Mesenteric fat pad (tissue), 1 donor: ENCODE data around the gene MED8. TPM values are rescaled to one million over a fixed set of nuclear protein-coding genes. Genes with fewer than 3 reads are reported as not detected.

Experiments
- DNase-seq: peaks from one replicate; pipeline ENCODE4 v3.0.0-alpha.2; 2020; ENCODE audit warnings: low spot score
- long read RNA-seq: library from polyadenylated mRNA; unstranded; transcript quantifications from one replicate; pipeline ENCODE4 v2.0.0, GENCODE V29; 2020
- total RNA-seq: library from RNA; stranded (reverse); fragmentation: NEBNext Ultra II Directional; extraction: Animal tissue kit (Norgen Biotek cat#: 25700); gene quantifications from one replicate; pipeline ENCODE4 v1.2.1, GENCODE V29; 2021
- donor health status: DM: yes; HTN: yes; CAD: no.

The MED8 gene, protein sequence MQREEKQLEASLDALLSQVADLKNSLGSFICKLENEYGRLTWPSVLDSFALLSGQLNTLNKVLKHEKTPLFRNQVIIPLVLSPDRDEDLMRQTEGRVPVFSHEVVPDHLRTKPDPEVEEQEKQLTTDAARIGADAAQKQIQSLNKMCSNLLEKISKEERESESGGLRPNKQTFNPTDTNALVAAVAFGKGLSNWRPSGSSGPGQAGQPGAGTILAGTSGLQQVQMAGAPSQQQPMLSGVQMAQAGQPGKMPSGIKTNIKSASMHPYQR
- total RNA-seq = 55.2 TPM
- long read RNA-seq, transcript MED8-203 (7 exons, 1,924 nt) = major isoform, 233 of 302 reads
- long read RNA-seq, transcript MED8-201 (8 exons, 1,483 nt) = minor isoform, 19 of 302 reads
- long read RNA-seq, partial matches to known transcripts = 30 of 302 reads
- long read RNA-seq, other reads (novel, unspliced or antisense) = 20 of 302 reads

DNA sequence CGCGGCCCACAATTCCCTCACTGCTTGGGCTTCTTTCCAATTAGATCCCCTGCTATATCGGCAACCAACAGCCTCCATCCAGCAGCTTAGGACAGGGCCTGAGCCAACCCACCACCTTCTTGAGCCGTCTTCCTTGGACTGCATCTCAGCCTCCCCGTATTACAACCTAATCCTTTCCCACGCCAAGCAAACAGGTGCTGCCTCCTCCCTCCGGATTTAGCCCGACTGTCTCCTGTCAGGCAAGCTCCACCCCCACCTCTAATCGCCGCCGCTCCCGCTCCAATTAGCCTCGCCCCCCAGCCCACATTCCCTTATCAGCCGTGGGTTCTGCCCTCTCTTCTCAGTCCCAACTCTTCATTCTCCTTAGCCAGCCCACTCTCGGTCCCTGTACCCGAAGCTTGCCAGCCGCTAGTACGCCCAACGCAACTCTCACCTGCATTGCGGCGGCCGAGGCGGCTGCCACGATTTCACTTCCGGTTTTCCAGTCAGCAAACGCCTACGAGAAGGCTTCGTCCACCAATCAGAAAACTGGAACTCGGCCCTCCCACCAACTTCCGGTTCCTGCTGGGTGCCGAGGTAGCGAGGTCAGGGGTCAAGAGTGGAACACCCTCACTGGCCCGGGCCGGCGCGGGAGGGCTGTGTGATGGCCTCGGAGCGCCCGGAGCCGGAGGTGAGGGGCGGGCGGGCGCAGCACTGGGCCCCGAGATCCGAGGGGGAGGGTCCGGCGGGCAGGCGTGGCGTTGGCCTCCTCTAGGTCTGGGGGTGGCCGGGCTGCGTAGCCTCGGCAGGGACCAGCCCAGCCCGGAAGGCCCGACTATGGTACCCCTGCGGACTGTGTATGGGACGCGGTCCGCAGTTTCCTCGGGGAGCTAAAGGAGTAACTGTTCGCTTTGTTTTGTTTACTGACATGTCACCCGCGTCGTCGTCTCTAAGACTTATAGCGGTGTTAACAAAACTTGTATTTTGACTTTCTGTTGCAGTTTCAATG, at the start of gene MED8, which contains the start of gene SZT2:
Gene MED8 (minus strand): TSS at position 475 of the 988 bp plus-strand sequence. CDS start 36 bp downstream, at position 439.
Gene SZT2 (plus strand): TSS at position 574 of the 988 bp plus-strand sequence. CDS start 70 bp downstream, at position 644.
- peak; percentile 98 for DNase-seq

DNA sequence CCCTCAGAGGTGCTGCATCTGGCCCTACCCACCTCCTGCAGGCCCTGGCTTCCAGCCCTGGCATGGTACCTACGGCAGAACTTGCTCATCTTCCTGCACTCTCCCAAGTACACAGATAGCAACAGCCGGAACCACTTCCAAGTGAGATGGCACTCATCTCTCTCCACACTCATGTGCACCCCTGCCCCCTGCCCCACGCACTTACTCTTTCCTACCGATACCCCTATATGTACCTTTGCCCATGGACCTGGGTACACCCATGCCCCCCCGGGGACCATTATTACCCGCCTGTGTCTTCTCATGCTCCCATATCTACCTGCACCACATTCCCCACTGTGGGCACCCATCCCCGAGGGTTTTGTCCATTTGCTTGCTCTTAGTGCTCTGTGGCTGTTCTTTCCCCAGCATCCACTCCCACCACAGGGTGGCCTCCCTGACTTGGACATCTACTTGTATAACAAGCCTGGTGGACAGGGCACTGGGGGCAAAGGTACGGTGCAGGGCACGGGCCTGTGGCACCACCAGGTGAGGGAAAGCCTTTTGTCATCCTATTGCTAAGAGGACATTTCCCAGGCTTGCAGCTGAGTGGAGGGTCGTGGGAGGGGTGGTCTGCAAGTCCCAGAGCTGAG, 49.5 kb upstream of the MED8 start:
- DNase-seq = peak; percentile 72

DNA sequence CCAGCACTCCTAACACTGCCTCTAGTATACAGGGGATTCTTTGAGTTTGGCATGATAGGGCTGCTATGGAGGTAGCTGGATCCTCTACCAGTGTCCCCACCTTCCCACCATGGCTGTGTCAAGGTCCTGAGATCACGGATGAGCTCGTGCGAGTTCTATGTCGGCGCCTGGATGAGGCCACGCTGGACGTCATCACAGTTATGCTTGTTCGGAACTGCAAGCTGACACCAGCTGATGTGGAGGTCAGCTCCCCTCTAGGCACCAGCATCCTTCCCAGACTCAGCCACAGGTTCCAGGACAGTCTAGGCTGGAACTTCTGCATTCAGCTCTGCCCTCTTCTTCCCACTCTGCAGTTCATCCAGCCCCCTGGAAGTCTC, 49.0 kb upstream of the MED8 start:
- peak; percentile 71 for DNase-seq

DNA sequence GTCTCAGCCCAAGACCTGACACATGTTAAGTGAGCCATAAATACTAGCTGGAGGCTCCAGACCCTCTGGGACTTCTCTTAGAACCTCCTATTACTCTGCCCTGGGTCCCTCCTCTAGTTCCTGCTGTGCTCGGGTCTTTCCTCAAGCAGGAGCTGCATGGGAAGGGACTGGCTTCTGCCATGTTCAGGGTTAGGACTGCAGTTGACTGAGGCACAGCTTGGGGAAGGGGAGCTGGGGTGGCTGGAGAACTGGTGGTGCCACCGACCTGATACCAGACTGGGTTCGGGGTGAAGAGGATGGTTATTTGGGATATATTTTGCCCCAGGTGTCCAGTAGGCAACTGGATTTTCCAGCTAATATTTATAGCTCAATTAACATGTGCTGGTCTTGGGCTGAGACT, 48.4 kb upstream of the MED8 start:
- peak; percentile 53 for DNase-seq

DNA sequence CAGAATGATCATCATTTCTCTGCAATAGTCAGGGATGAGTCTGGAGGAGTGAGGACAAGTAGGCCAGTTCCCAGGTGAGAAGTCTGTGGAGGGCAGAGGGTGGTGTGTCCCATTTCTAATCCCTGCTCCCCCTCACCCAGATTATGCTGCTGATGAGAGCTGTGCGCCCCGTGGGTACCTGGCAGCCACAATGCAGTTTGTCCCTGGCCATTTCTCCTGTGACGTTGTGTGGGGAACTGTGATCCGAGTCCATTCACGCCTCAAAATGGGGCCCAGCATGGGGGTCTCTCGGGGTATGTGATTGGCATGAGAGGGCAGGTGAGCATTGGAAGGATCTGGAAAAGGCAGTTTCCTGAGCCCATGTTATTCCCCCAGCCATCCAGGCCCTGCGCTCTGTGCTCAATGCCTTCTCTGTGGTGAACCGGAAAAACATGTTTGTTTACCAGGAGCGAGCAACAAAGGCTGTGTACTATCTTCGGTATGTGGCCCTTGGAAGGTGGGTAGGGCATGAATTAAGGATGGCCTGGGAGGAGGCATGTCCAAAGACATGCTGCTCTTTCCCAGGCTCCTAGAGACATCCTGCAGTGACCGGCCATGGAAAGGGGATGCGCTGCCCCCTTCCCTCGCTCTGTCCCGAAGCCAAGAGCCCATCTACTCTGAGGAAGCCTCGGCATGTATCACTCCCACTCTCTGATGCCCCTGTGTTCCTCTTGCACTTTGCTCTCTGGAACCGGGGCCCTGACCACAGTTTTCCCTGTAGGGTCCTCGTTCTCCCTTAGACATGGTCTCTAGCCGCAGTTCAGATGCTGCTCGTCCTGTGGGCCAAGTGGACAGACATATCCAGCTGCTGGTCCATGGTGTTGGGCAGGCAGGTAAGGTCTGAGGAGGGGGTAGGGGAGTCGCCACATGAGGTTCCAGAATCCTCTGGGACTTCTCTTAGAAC, 47.7 kb upstream of the MED8 start:
- peak; percentile 69 for DNase-seq

DNA sequence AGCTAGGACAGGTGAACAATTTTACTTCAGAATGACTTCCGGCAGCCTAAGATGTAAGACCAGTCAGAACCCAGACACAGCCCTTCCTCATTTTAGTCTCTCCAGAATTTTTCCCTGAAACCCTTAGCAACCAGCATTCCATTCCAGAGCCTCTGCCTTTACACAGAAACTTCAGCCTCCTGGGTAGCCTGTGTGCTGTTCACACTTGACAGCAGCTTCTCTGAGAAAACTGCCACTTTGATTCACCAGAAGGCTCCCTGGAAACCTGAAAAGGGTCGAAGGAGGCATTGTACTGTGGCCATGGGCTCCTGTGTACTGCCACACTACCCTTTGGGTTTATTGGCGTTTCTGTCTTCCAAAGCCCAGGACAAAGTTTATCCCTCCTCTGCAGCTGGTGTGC, 46.8 kb upstream of the MED8 start:
- peak; percentile 2 for DNase-seq

DNA sequence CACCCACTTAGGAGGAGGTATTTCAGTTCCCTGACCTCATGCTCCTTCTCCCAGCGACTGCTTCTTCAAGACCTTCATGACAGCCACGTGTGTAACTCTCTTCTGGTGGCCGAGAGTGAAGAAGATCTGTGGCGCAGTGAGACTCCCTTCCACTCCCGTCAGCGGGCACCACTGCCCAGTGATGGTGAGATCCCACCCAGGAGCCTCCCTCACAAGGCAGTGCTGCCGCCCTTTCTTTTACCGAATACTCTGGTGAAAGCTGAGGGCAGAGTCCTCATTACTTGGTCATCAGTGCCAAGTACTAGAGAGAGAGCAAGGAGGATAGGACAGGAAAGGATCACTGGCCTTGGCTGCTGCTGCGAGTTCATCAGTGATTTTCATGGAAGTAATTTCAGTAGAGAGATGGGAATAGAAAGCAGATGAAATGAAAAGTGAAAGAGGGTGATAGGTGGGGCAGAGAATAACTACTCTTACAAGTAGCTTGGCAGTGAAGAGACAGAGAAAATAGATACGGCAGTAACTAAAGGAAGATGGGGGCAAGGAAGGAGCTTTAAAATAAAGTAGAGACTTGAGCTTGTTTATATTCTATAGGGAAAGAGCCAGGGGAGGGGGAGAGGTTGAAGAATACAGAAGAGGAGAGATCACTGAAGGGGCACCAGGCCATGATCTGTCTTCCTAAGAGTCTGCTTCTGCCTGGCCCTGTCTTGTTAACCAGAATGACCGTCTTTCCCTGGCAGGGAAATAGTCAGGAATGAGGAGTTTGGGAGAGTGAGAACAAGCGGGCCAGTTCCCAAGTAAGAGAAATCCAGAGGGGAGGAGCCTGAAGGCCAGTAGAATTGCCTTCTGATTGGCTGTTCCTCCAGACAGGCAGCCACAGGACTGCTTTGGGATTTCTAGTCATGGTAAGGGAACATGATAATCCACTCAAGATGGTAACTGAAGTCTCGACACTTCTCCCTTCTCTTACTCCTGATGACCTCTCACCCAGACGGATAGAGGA, 45.8 kb upstream of the MED8 start:
- DNase-seq = peak; percentile 57

DNA sequence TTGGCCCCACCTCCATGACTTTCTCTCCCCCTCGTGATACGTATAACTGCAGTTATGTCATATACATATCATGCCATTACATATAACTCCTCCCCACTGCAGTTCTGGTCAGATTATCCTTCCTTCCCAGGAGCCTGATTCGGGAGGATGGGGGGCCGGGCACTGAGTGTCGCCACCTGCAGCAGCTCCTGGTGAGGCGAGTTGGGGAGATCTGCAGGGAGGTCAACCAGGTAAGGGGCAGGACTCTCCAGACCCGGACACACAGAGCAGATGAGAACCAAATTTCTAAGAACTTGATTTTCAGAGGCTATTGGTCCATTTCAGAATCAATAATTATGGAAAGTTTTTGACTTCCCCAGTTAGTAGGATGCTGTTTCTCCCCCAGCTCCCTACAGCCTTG, 44.7 kb upstream of the MED8 start:
- DNase-seq = peak; percentile 47

DNA sequence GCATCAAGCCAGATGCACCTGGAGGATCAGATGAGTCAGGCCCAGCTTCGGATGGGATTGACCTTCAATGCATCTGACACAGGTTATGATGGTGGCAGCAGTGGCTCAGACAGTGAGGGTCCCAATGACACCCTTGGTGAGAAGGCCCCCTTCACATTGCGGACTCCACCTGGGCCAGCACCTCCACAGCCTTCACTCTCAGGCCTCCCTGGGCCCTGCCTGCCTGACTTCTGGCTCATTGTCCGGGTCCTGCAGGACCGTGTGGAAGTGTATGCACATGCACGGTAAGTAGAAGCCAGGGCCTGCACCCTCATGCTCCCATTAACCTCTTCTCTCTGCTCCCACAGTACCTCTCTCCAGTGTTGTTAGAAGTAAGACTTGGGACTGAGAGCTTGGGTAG, 43.3 kb upstream of the MED8 start:
- DNase-seq = peak; percentile 78

DNA sequence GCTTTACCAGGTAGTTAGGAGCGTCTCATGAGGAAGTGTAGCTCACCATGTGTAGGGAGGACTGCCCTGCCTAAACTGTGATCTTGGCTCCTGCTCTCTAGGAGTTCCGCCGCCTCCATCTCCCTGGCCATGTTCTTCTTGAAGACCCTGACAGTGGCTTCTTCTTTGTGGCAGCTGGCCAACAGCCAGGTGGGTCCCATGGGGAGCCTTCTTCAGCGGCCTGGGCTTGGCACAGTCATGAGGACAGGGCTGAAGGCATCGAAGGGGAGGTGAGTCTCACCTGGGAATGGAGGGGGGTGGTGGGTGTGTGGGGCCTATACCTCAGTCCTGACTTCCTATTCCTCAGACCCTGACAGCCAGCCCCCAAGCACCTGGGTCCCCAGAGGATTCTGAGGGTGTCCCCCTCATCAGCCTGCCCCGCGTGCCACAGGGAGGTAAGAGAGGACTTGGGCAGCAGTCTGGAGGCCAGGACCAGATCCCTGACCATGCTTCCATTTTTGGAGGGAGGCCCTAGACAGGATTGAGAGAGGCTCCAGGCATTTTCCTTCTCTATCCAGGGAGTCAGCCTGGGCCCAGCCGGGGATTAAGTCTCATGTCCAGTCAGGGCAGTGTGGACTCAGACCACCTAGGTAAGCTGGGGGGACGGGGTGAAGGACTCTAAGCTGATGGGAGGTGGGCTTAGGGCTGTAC, 42.7 kb upstream of the MED8 start:
- DNase-seq = no peak

DNA sequence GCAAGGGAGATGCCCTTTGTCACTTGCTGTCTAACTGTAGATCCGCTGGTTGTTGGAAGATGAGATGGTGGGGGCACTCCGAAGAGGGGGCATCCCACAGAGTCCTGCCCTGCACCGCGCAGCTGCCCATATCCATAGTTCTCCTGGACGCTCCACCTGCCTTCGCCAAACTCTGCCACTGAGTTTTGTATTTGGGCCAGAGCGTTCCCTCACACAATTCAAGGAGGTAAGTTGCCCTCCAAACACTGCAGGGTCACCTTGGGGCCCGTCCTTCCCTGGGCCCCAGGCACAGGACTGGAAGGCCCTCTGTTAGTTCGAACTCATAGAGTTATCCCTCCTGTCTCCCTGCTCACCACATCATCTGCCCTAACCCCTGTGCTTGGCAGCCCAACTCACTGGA, 42.1 kb upstream of the MED8 start:
- no peak for DNase-seq

DNA sequence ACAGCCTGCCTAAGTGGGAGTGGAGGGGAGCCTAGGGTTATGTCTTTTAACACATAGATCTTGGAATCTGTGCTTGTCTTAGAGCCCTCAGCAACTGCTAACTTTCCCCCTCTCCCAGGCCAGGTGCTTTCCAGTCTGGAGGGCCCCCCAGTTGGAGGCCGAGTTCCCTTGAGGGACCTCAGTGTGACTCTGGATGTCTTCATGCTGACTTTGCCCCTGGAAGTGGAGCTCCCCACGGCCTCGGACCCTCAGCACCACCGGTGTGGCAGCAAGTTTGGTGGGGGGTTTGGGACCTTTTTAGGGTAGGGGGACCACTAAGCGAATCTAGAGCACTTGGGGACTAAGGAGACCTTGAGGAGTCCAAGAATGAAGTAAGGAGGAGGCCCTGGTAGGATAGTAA, 41.2 kb upstream of the MED8 start:
- DNase-seq = no peak

DNA sequence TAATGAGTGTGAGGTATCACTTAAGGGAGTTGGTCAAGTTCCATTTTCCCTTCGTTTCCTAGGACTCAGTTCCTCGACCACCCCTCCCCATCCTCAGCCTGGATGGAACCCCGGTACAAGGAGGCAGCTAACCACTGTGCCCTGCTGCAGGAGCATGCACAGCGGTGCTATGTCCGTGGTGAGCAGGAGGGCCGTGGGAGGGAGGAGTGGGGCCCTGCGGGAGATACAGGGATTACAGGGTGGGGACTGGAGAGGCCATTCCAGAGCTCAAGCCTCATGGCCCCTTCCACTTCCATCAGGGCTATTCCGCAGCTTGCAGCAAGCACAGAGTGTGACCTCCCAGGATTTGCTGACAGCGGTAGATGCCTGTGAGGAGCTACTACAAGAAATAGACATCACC, 38.3 kb upstream of the MED8 start:
- no peak for DNase-seq

DNA sequence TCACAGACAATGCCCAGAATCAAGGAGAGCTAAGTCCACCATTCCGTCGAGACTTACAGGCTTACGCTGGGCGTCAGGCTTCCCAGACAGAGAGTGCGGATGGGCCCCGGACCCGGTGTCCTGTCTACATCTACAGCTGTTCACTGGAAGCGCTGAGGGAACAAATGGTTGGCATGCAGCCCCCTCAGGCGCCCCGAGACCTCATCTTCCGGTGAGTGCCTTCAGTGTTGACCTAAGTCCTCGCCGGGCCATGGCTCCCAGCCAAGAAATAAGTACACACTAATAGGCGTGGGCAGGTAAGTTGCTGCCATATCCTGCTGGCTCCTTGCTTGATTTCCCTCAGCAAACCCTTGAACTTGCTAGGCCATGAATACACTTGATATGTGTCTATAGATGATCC, 37.9 kb upstream of the MED8 start:
- no peak for DNase-seq

DNA sequence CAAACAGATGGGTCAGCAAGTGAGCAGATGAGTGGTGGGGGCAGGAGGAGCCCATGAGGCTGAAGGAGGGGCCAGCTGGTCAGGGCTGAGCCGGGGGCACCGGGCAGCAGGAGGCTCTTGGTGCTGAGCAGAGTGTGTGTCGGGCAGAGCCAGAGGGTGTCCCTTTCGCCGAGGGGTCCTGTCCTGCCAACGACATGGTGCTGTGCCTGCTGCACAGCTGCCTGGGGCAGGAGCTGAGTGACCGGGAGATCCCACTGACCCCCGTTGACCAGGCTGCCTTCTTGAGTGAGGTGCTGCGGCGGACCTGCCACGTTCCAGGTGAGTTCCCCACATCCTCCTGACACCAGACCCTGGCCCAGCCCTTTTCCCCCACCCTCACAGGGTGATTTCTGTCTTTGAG, 36.6 kb upstream of the MED8 start:
- DNase-seq = no peak

DNA sequence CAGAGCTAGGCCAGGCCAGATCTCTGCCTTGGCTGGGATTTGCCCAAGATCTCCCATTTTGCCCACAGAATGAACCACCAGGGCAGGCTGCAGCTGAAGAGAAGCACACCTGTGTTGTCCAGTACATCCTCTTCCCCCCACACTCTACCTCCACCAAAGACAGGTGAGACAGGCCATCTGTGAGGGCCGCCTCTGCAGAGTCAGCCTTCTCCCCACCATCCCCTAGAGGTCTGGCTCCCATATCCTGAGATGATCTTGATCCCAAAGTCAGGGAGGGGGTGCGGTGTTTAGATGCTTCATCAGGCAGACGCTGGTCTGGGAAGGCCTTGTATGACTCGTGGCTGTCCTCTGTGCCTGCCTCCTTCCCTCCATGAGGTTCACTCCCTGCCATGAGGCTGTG, 35.4 kb upstream of the MED8 start:
- no peak for DNase-seq

DNA sequence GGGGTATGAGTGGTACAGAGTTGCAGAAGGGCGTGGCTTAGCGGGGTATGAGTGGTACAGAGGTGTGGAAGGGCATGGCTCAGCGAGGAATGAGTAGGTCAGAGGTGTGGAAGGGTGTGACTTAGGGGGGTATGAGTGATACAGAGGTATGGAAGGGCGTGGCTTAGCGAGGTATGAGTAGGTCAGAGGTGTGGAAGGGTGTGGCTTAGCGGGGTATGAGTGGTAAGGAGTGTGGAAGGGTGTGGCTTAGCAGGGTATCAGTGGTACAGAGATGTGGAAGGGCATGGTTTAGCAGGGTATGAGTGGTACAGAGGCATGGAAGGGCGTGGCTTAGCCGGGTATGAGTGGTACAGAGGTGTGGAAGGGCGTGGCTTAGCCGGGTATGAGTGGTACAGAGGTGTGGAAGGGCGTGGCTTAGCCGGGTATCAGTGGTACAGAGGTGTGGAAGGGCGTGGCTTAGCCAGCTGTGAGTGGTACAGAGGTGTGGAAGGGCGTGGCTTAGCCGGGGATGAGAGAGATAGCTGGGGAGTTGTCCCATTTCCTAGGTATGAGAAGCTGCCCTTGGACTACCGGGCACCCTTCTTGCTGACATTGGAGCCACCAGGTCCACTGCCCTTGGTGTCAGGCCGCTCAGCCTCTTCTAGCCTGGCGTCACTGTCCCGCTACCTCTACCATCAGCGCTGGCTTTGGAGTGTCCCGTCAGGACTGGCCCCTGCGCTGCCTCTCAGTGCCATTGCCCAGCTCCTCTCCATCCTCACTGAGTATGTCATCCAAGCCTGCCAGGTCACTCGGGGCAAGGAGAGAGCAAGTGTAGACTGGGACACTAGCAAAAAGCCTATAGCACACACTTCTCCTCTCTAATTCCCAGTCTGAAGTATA, 34.3 kb upstream of the MED8 start:
- DNase-seq = no peak
